Medulla oblongata (tissue), 1 donor: ENCODE results near the gene XRRA1.
"Not testable (repeated sequence)": the region's sequence is repeated elsewhere in the genome, so short reads cannot be mapped to it uniquely, and the experiment has no call there.

Source experiments
- DNase-seq: peaks from one replicate; pipeline ENCODE4 v3.0.0-alpha.2; 2015; ENCODE audit errors: extremely low spot score

Gene XRRA1, protein sequence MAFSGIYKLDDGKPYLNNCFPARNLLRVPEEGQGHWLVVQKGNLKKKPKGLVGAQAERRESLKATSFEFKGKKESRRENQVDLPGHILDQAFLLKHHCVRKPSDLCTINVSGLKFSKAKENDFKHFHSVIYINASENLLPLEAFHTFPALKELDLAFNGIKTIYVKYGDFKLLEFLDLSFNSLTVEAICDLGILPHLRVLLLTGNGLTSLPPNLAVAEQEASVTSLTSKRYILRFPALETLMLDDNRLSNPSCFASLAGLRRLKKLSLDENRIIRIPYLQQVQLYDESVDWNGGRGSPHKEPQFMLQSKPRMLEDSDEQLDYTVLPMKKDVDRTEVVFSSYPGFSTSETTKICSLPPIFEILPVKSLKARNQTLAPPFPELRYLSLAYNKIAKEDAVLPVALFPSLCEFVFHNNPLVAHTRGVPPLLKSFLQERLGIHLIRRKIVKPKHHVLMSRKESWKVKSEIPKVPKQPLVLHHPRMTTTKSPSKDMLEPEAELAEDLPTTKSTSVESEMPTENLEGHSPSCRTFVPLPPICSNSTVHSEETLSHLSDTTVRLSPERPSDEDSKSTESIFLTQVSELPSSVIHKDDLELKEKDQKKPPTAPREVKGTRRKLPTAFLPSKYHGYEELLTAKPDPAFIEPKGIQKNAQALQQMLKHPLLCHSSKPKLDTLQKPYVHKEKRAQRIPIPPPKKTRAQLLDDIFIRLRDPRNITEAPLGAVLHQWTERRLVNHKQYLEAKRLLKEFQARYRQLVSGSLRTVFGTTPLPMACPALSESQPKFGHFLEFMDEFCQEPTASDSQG

DNA sequence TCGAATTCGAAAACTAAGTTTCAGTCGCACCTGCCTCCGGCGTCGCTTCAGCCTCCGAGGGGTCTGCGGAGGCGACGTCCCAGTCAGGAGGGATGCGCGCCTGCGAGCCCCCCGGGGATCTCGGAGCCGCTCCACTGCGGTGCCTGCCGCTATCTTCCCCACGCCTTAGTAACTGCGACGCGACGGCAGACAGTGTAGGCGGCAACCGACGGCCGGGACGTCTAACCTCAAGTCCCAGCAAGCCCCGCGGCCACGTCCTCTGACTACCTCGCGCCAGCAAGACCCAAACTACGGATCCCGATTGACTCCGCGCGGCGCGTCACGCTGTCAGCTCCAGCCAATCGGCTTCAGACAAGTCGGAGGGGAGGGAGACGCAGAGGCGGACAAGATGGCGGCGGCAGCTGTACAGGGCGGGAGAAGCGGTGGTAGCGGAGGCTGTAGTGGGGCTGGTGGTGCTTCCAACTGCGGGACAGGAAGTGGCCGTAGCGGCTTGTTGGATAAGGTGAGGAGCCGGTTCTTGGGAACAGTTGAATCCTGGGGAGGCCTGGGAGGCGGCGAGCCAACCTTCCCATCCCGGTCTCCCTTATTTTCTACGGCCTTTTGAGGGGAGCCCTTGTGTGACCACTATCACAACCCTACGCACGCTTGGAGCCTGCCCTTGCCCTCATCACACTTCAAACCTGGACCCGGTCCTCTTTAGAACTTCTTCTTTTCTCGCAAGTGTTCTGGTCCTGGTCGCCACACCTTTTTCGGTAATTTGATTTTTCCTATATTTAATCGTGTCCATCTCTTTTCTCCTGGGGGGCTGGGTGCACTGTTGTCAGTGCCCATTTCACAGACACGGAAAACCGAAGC, at the start of gene XRRA1, which contains the start of gene SPCS2:
TSS of gene XRRA1 (minus strand) at position 194 of the 855 bp plus-strand sequence. CDS start 8,213 bp downstream, outside the sequence.
TSS of gene SPCS2 (plus strand) at position 369 of the 855 bp plus-strand sequence. CDS start at position 389, 20 bp downstream.
- peak; percentile 99 for DNase-seq

DNA sequence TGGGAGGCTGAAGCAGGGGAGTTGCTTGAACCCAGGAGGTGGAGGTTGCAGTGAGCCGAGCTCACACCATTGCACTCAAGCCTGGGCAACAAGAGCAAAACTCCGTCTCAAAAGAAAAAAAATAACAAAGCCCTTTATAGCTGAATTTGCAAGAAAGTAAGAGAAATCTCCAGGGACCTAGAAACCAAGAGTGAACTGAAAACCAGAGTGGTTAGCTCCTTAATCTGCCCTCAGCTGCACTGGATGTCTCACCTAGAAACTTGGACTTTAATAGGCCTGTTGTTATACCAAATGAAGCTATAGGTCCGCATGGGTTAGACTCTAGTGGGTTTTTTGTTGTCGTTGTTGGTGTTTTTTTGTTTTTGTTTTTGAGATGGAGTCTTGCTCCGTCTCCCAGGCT, 44.0 kb upstream of the XRRA1 start:
- DNase-seq: no peak

DNA sequence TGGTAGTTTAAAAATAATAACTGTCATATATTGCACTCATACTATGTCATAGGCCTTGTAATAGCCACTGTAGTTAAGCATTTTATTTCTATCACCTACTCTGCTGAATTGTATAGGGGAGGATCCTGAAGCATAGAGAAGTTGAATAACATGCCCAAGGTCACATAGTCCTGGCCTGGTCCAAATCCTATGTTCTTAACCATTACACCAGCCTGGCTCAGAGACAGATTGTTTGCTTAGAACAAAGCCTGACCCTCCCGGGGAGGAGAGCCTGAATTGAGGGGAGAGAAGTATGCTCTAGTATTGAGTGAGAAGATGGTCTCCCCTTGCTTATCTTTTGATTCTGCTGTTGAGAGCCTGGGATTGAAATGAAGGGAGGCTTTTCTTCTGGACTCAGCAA, 42.0 kb upstream of the XRRA1 start:
- no peak for DNase-seq

DNA sequence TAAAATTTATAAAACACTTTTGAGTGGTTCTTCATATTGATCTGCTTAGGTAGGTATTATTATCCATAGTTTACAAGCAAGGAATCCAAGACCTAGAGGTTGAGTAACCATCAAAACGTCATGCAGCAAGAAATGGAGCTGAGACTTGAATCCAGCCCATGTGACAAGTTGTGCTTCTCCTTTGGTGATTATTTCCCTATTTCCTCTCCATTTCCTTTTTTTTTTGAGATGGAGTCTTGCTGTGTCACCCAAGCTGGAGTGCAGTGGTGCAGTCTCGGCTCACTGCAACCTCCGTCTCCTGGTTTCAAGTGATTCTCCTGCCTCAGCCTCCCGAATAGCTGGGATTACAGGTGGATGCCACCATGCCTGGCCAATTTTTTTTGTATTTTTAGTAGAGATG, 41.3 kb upstream of the XRRA1 start:
- DNase-seq: not testable (repeated sequence)

DNA sequence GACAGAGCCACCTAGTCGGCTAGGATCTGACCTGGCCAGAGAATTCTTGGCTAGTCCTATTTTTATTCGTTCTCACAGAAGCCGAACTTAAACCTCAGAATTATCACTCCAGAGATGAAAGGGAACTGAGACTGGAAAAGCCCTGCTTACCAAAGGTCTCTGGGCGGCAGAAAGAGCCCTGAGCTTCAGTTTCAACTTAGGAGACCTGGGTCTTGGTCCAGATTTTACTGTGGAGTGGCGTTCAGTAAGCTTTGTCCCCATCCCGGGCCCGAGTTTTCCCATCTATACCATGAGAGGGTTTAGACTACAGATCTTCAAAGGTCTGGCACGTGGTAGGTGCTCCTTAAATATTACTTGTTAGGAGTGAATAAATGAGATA, 40.4 kb upstream of the XRRA1 start:
- no peak for DNase-seq

DNA sequence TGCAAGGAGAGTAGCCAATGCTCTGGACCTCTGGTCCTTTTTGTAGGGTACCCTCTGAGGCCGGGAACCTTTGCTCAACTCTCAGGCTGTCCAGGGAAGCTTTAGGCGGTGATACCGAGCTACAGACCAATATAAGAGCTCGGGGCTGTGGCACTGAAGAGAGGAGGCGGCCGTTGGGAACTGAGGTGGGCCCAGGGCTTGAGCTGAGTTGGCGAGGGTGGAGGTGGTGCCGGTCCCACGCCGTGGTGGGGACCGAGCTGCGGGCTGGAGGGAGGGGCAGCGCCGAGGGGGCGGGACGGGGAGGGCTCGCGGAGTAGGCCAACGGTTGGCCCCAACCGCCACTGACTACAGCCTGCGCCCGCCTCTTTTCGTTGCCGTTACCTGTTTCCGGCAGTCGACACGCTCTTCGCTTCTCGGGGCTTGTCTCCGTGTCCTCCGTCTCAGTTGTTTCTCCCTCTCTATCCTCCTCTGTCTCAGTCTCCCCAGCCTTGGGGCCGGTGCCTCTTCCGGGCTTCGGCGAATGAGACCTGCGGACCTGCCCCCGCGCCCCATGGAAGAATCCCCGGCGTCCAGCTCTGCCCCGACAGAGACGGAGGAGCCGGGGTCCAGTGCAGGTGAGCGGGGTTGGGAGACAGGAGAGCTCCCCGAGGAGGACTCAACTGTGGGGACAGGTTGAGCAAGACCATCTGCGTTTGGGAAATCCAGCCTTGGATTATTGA, 39.8 kb upstream of the XRRA1 start, which contains the start of gene NEU3:
TSS of gene NEU3 (plus strand) at position 393 of the 719 bp plus-strand sequence. CDS start at position 521, 128 bp downstream.
- DNase-seq: peak; percentile 67

DNA sequence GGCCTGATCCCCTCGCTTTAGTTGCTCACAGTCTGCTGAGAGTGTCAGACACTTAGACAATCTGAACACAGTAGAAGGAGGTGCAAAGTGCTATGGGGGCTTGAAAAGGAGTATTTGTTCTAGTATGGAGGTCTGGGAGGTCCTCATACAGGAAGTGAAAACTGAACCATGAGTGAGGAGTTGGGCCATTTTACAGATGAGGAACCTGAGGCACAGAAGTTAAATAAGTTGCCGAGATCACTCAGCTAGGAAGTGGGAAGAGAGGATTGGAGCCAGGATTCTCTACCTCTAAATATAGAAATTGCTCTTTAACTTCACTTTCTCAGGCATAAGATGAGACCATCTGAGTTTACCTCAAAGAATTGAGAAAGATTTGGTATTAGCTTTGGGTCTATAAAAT, 35.8 kb upstream of the XRRA1 start:
- no peak for DNase-seq

DNA sequence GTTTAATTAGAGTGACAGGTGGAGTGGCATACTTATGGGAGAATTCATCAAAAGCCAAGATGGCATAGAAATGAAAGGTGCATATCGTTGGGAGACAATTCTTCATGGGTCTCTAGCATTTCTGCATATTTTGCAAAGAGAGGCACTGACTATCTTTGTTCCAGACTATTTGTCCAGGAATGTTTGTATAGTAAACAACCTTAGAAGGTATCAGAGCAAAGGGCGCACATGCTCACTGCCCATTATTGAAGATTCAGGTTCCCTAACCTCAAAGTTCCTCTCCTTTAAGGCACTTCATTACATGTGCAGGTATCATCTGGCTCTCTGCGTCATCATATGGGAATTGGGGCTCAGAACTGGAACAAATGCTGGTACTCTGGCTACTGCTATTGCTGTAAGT, 35.2 kb upstream of the XRRA1 start:
- DNase-seq: no peak

DNA sequence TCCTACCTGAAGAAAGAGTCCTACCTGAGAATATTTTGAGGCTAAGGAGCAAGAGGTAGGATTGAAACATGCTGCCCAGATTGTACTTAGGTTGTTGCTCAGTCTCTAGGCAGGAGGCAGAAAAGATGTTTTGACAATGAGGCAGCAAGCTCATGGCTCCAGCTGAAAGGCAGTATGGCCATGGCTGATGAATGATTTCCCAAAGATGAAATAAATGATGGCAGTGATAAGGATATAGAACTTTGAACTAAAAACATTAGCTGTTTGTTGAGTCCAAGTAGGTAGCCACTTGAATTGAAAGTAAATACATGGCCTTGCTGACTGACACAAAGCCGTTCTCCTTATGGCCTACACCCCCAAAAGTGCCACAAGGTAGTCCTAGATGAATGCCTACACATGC, 33.0 kb upstream of the XRRA1 start:
- DNase-seq: no peak

DNA sequence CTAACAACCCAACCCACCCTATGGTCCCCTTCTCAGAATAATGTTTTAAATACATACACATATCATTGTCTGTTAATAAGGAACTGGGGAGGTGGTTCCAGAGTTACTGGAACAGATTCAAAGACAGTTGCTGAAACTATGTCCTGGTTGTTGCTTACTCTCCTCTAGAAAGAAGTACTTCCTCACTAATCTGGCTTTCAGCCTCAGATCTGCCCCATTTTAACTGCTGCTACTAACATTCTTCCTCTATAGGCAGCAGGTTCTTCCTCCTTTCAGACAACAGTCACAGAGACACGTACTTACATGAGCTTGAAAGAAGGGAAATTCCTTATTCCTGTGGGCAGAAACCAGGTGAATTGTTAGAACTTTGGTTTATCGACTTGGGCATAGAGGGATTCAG, 31.7 kb upstream of the XRRA1 start:
- no peak for DNase-seq

DNA sequence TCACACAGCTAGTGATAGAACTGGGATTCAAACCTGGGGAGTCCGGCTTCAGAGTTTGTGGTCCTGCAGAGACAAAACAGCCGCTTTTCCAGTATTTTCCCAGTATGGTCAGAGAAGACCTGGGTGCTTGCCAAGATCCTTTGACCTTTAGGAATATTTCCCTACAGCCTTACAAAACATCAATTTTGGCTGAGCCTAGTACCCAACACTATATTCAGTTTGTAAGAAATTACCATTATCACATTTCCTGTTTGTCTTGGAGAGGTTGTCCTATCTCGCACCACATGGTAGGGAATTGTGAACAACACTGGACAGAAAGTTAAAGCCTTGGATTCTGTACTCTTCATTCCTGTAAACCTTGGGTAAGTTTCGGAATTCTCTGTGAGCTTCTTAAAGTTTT, 29.1 kb upstream of the XRRA1 start:
- DNase-seq: no peak

DNA sequence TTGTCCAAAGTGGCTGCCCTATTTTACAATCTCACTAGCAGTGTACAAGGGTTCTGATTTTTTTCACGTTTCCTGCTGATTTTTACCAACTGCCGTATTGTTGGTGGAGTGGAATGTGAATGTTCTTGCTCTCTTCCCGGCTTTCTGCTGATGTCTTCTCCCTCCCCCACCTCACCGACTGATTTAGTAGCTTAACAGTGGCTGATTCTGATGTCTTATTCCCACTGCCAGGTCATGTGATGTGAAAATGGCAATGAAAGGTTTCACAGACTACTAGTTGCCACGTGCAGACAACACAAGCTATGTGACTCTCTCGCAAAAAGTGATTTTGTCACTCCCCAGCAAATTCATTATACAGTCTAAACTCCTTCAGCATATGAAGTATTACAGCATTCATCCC, 22.5 kb upstream of the XRRA1 start:
- peak; percentile 72 for DNase-seq

DNA sequence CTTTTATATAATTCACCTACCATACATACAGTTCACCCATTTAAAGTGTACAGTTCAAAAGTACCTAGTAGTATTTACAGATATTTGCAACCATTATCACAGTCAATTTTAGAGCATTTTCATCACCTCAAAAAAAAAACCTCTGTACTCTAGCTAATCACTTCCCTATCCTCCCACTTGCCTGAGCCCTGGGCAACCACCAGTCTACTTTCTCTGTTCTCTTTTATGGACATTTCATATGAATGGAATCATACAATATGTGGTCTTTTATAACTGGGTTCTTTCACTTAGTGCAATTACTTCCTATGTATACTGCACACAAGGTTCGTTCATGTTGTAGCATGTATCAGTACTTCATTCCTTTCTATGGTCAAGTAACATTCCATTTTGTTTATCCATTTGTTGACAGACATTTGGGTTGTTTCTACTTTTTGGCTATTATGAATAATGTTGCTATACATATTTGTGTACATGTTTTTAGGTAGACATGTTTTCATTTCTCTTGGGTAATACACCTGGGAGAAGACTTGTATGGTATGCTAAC, 22.0 kb upstream of the XRRA1 start:
- DNase-seq: no peak

DNA sequence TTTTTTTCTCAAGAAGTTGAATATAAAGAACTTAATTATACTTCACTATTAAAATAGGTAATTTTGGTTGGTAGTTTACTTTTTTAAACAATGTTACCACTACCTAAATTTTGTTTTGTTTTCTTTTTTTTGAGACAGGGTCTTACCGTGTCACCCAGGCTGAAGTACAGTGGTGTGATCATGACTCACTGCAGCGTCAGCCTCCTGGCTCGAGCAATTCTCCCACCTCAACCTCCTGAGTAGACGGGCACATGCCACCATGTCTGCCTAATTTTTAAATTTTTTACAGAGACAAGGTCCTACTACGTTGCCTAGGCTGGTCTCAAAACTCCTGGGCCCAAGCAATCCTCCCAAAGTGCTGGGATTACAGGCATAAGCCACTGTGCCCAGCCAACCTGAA, 17.8 kb upstream of the XRRA1 start:
- DNase-seq: no peak

DNA sequence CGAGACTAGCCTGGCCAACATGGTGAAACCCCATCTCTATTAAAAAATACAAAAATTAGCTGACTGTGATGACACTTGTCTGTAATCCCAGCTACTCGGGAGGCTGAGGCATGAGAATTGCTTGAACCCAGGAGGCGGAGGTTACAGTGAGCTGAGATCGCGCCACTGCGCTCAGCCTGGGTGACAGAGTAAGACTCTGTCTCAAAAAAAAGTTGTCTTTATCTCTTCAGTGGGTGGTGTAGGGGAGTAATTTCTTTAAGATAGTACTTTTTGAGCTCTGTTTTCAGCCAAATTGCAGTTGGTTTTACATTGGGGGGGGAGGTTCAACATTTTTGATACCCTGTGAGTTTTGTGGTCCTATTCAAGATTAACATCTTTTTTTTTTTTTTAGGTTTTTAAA, 11.2 kb upstream of the XRRA1 start:
- not testable (repeated sequence) for DNase-seq

DNA sequence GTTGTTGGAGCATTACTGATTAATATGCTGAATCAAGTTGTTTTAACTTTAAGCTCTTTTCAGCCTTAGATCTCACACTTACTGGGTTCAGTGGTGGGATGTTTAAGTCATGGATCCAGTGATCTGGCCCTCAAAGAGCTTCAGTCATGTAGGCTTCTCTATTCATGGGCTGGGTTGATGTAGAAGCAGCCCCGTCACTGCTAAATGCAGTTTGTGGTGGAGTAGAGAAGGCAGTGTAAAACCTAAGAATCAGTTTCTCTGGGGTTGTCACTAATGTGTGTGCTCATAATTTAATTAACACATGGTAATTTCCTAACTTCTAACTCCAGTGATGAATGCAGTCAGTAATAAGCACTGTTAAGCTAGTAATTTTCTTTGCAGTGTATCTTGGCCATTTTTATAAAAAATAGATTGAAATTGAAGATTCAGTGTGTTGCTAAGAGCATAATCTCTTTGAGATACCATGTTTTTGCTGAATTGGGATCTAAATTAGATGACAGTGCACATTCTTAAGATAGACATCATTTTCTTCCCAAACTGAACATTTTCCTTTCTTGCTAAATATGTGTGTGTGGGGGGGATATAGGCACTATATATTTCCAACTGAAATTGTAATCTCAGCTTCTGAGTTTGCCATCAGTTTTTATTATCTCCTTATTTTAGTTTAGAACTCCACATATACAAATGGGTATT, 9.2 kb upstream of the XRRA1 start:
- DNase-seq: no peak

DNA sequence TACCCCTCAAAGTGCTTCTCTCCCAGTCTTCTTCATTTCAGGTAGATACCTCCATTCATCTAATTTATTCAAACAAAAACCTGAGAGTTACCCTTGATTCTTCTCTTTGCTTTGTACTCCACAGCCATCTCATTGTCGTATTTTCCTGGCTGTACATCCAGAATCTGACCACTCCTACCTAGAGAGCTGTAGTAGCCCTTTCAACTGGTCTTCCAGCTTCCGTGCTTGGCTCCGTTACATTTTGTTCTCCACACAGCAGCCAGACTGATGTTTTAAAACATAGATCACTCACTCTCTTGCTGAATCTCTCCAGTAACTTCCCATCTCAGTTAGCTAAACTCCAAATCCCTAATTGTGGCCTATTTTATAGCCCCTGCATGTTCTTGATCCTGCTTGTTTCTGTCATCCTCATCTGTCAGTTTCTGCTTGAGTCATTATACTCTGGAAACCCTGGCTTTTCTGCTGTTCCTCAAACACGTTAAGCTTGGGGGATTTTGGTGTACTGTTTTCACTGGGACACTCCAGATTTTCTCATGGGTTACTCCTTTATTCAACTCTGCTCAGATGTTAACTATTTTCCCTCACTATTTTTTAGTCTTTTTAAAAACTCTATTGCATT, 7.6 kb upstream of the XRRA1 start:
- peak; percentile 9 for DNase-seq

DNA sequence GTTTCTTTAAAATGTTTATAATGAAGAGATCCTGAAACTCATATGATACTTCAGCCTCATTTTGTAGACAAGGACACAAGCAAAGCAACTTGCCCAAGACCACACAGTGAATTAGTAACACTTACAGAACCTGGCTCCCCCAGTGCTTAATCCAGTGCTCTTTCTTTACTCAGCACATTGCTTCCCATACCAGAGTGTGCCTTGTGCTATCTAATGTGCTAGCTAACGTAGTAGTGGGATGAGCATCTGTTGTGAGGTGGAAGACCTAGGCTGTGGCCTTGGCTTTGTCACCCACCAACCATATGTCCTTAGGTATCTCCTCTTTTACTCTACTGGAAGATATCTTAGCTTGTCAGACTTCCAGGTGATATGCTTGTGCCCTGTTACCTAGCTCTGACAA, 5.3 kb upstream of the XRRA1 start:
- DNase-seq: no peak

DNA sequence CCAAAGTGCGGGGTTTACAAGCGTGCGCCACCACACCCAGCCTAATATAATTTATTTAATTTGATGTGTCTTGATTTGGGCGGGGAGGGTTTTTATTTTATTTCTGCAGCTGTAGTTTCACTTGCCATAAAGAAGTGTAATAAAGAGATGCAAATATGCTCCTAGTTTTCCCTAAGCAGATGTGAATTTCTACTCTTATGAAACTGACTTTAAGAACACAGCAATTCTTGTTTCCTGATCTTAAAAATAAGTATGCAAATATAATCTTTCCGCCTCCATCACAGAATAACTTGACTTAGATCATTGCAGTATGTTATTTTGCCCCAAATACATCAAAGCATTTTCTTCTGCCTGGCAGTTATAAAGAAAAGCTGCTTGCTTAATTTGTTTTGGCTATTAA, 4.6 kb upstream of the XRRA1 start:
- DNase-seq: no peak

DNA sequence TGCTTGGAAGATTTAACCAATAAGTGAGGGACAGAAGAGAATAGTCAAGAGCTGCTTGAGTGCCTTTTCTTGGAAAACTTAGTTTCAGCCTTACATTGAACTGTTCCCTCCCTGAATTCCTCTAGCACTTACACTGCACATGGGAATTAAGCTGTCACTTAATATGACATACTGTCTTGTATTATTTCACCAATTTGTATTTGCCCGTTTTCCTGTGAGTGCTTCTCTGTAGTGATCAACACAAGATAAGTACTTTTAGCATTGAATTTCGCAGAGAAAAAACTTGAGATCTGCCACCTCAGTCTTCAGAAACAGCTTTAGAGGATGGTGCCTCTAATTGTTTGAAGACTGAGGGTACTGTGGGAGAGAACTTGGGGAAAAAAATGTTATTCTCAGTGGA, 3.9 kb upstream of the XRRA1 start:
- no peak for DNase-seq
